ENCODE measurements around the gene CSRP1.

Gene CSRP1

GRCh38 chr1:201469645-201470074 lies 37.3 kb downstream of the CSRP1 start:
- no peaks in the 10 kb centered on the region for H3K9me2 ChIP-seq (replicated peaks; ENCODE audit: insufficient read depth, low read length)
- no peaks in the 10 kb centered on the region for H4K20me1 ChIP-seq (ENCODE audit: low read depth, low read length)
- H3K36me3 ChIP-seq (ENCODE audit: low read length), result no peaks in the 10 kb centered on the region
- no peaks in the 10 kb centered on the region for H3F3A ChIP-seq (ENCODE audit: insufficient read depth)
- no peaks in the 10 kb centered on the region for H3K27me3 ChIP-seq (ENCODE audit: low read length)
- H3K4me3 ChIP-seq (ENCODE audit: insufficient read depth, low read length, poor library complexity, severe bottlenecking), result no peak overlapping the region
- no peaks in the 10 kb centered on the region for H3K9me3 ChIP-seq (ENCODE audit: insufficient read depth, low read length)
- H2AFZ ChIP-seq (ENCODE audit: low read depth, low read length, severe bottlenecking), result no peak overlapping the region
- H3K79me2 ChIP-seq (ENCODE audit: insufficient read depth, low read length), result no peaks in the 10 kb centered on the region
- no peak overlapping the region for H3K4me2 ChIP-seq (ENCODE audit: low read depth, low read length, poor library complexity, severe bottlenecking)
- TF ChIP-seq CTCF (IDR thresholded peaks at IDR 0.05; ENCODE audit: insufficient read depth, low read length, poor library complexity, severe bottlenecking) (no peak), EZH2phosphoT487 (conservative IDR thresholded peaks at IDR 0.05; ENCODE audit: low read length) (no peak)
- no peak overlapping the region for H3K27ac ChIP-seq (ENCODE audit: low read depth, low read length)
- no peak overlapping the region for H3K9ac ChIP-seq (ENCODE audit: low read length)

GRCh38 chr1:201468844-201469644 lies 37.9 kb downstream of the CSRP1 start, which contains the start of gene PHLDA3:
TSS of gene PHLDA3 (minus strand) at chr1:201469188. CDS start at chr1:201468786, 402 bp downstream.
- no peak within 1 kb of the TSS for H3K4me3 ChIP-seq (ENCODE audit: insufficient read depth, low read length, poor library complexity, severe bottlenecking)
- no peaks in the 10 kb centered on the region for H3K9me2 ChIP-seq (replicated peaks; ENCODE audit: insufficient read depth, low read length)
- H3K4me2 ChIP-seq (ENCODE audit: low read depth, low read length, poor library complexity, severe bottlenecking), result no peak within 1 kb of the TSS
- no peak within 1 kb of the TSS for H2AFZ ChIP-seq (ENCODE audit: low read depth, low read length, severe bottlenecking)
- H3K9ac ChIP-seq (ENCODE audit: low read length), result no peak within 1 kb of the TSS
- H3K36me3 ChIP-seq (ENCODE audit: low read length), result no peaks in the 10 kb centered on the region
- H3K79me2 ChIP-seq (ENCODE audit: insufficient read depth, low read length), result no peaks in the 10 kb centered on the region
- no peaks in the 10 kb centered on the region for H4K20me1 ChIP-seq (ENCODE audit: low read depth, low read length)
- H3K27ac ChIP-seq (ENCODE audit: low read depth, low read length), result no peak within 1 kb of the TSS
- H3F3A ChIP-seq (ENCODE audit: insufficient read depth), result no peaks in the 10 kb centered on the region
- TF ChIP-seq CTCF (IDR thresholded peaks at IDR 0.05; ENCODE audit: insufficient read depth, low read length, poor library complexity, severe bottlenecking) (no peak), EZH2phosphoT487 (conservative IDR thresholded peaks at IDR 0.05; ENCODE audit: low read length) (no peak)
- no peaks in the 10 kb centered on the region for H3K27me3 ChIP-seq (ENCODE audit: low read length)
- no peaks in the 10 kb centered on the region for H3K9me3 ChIP-seq (ENCODE audit: insufficient read depth, low read length)

- TF ChIP-seq CTCF (IDR thresholded peaks at IDR 0.05; ENCODE audit: insufficient read depth, low read length, poor library complexity, severe bottlenecking) (no peak), EZH2phosphoT487 (conservative IDR thresholded peaks at IDR 0.05; ENCODE audit: low read length) (no peak)
- no peaks in the 10 kb centered on the region for H3K36me3 ChIP-seq (ENCODE audit: low read length)
- no peaks in the 10 kb centered on the region for H4K20me1 ChIP-seq (ENCODE audit: low read depth, low read length)
- no peaks in the 10 kb centered on the region for H3K9me3 ChIP-seq (ENCODE audit: insufficient read depth, low read length)
- H3K4me3 ChIP-seq (ENCODE audit: insufficient read depth, low read length, poor library complexity, severe bottlenecking), result no peak overlapping the region
- H3K27ac ChIP-seq (ENCODE audit: low read depth, low read length), result no peak overlapping the region
- H2AFZ ChIP-seq (ENCODE audit: low read depth, low read length, severe bottlenecking), result no peak overlapping the region
- H3F3A ChIP-seq (ENCODE audit: insufficient read depth), result no peaks in the 10 kb centered on the region
- H3K9ac ChIP-seq (ENCODE audit: low read length), result no peak overlapping the region
- H3K27me3 ChIP-seq (ENCODE audit: low read length), result no peaks in the 10 kb centered on the region
- H3K4me2 ChIP-seq (ENCODE audit: low read depth, low read length, poor library complexity, severe bottlenecking), result no peak overlapping the region
- no peaks in the 10 kb centered on the region for H3K9me2 ChIP-seq (replicated peaks; ENCODE audit: insufficient read depth, low read length)
- no peaks in the 10 kb centered on the region for H3K79me2 ChIP-seq (ENCODE audit: insufficient read depth, low read length)
These were observed 38.5 kb downstream of the CSRP1 start for GRCh38 chr1:201468501-201468843.
